CD14-positive monocyte (primary cell): ENCODE data around the gene SELPLG. TPM values are rescaled to one million over a fixed set of nuclear protein-coding genes. Genes with fewer than 3 reads are reported as not detected.

Experiments used
- DNase-seq, 3 donors: peaks; one replicate each; pipeline ENCODE4 v3.0.0-alpha.2; 2011 to 2022
- H2AFZ ChIP-seq: 2 replicates; pipeline ENCODE4 v1.6.0; 2012; ENCODE audit warnings: mild to moderate bottlenecking, low read depth, low read length, inconsistent platforms; ENCODE audit not compliant: insufficient read depth, poor library complexity, severe bottlenecking
- H3K27ac ChIP-seq, 2 donors: 1 replicate in 1 of 2; 2 replicates in 1 of 2; pipeline ENCODE4 v1.5.1; 2012 to 2013; ENCODE audit warnings: low read length in 2 of 2, control low read depth in 1 of 2, inconsistent platforms in 1 of 2, low read depth in 1 of 2, mild to moderate bottlenecking in 1 of 2
- H3K27me3 ChIP-seq, 2 donors: one replicate each; pipeline versions ENCODE4 v1.6.0 to v1.6.1; 2011 to 2013; ENCODE audit warnings: low read length in 2 of 2; ENCODE audit not compliant: control insufficient read depth in 2 of 2, insufficient read depth in 2 of 2
- H3K36me3 ChIP-seq, 2 donors: replicated peaks in 1 of 2; 1 replicate in 1 of 2; 2 replicates in 1 of 2; pipeline versions ENCODE4 v1.5.1 to v1.6.1; 2012 to 2013; ENCODE audit warnings: low read length in 2 of 2, control low read depth in 1 of 2, inconsistent platforms in 1 of 2, mild to moderate bottlenecking in 1 of 2; ENCODE audit not compliant: insufficient read depth in 2 of 2, control insufficient read depth in 1 of 2
- H3K4me1 ChIP-seq, 2 donors: 1 replicate in 1 of 2; 2 replicates in 1 of 2; pipeline versions ENCODE4 v1.5.1 to v1.6.1; 2012 to 2013; ENCODE audit warnings: low read length in 2 of 2, control low read depth in 1 of 2, inconsistent platforms in 1 of 2, mild to moderate bottlenecking in 1 of 2, moderate library complexity in 1 of 2; ENCODE audit not compliant: insufficient read depth in 2 of 2, control insufficient read depth in 1 of 2
- H3K4me2 ChIP-seq: replicated peaks from 2 replicates; pipeline ENCODE3; 2012; ENCODE audit warnings: low read length, moderate library complexity, mild to moderate bottlenecking; ENCODE audit not compliant: poor library complexity, severe bottlenecking; ENCODE audit errors: extremely low read depth
- H3K4me3 ChIP-seq, 3 experiments: fragments of 200-600 bp in 1 of 3; sonication (generic) in 1 of 3; replicated peaks in 1 of 3; 1 replicate in 2 of 3; 2 replicates in 1 of 3; pipeline ENCODE4 v1.5.1; 2011 to 2013; ENCODE audit warnings: low read length in 3 of 3, mild to moderate bottlenecking in 3 of 3, control low read depth in 2 of 3, low read depth in 2 of 3, inconsistent platforms in 1 of 3, moderate library complexity in 1 of 3
- H3K79me2 ChIP-seq: 2 replicates; pipeline ENCODE4 v1.6.0; 2012; ENCODE audit warnings: mild to moderate bottlenecking, control low read depth, inconsistent platforms, low read length, moderate library complexity; ENCODE audit not compliant: insufficient read depth
- H3K9ac ChIP-seq: 2 replicates; pipeline ENCODE4 v1.6.0; 2017; ENCODE audit warnings: low read length, mild to moderate bottlenecking; ENCODE audit not compliant: insufficient read depth, poor library complexity, severe bottlenecking
- H3K9me3 ChIP-seq, 2 donors: replicated peaks in 1 of 2; 1 replicate in 1 of 2; 2 replicates in 1 of 2; pipeline versions ENCODE4 v1.5.1 to v1.6.1; 2012 to 2013; ENCODE audit warnings: low read length in 2 of 2, control low read depth in 1 of 2; ENCODE audit not compliant: control insufficient read depth in 1 of 2, insufficient read depth in 1 of 2
- H4K20me1 ChIP-seq: 2 replicates; pipeline ENCODE4 v1.6.0; 2012; ENCODE audit warnings: mild to moderate bottlenecking, low read length, control low read depth, moderate library complexity; ENCODE audit not compliant: insufficient read depth
- H3K27ac Mint-ChIP-seq, 7 donors: one replicate each; pipeline ENCODE4 v1.8.0; 2020; ENCODE audit warnings: mild to moderate bottlenecking in 7 of 7, mixed read lengths in 7 of 7, moderate library complexity in 6 of 7, inconsistent platforms in 2 of 7
- H3K27me3 Mint-ChIP-seq, 3 donors: one replicate each; pipeline ENCODE4 v1.8.0; 2021 to 2022; ENCODE audit warnings: low read depth in 3 of 3, mild to moderate bottlenecking in 3 of 3, mixed read lengths in 3 of 3, moderate library complexity in 3 of 3, inconsistent platforms in 1 of 3
- H3K36me3 Mint-ChIP-seq, 2 donors: one replicate each; pipeline ENCODE4 v1.8.0; 2020; ENCODE audit warnings: mixed read lengths in 2 of 2, inconsistent platforms in 1 of 2, mild to moderate bottlenecking in 1 of 2
- H3K4me1 Mint-ChIP-seq: one replicate; pipeline ENCODE4 v1.8.0; 2020; ENCODE audit warnings: mild to moderate bottlenecking, mixed read lengths
- H3K4me3 Mint-ChIP-seq, 2 donors: one replicate each; pipeline ENCODE4 v1.8.0; 2020; ENCODE audit warnings: mild to moderate bottlenecking in 2 of 2, mixed read lengths in 2 of 2, moderate library complexity in 1 of 2
- H3K9me3 Mint-ChIP-seq, 7 donors: one replicate each; pipeline ENCODE4 v1.8.0; 2020 to 2022; ENCODE audit warnings: mixed read lengths in 7 of 7, mild to moderate bottlenecking in 6 of 7, moderate library complexity in 6 of 7, inconsistent platforms in 2 of 7
- CTCF ChIP-seq: fragments of 200-600 bp; IDR thresholded peaks from one replicate; pipeline ENCODE4 v1.8.0; 2022; ENCODE audit warnings: antibody characterized with exemption, mild to moderate bottlenecking
- WGBS: methylation state at CpG from one replicate; pipeline ENCODE4 v1.1.5; 2013; ENCODE audit warnings: missing lambda C conversion rate; ENCODE audit not compliant: insufficient coverage; 5-methylcytosine and 5-hydroxymethylcytosine counted together
- intact Hi-C, 2 donors: fragments of 100-400 bp; cut with micrococcal nuclease; formaldehyde crosslinking; loops; one replicate each; pipeline versions ENCODE4 v1.15.0 to v1.15.1; 2023
- polyA plus RNA-seq, 3 donors: library from polyadenylated mRNA; depleted of rRNA in 1 of 3; unstranded in 2 of 3; stranded (reverse) in 1 of 3; fragments of 300-500 nt in 2 of 3; fragments of >200 nt in 1 of 3; fragmentation: Illumina TruSeq in 2 of 3; gene quantifications; 1 replicate in 2 of 3; 2 replicates in 1 of 3; pipeline ENCODE4 v1.2.3, GENCODE V29; 2012 to 2021

The SELPLG gene
- polyA plus RNA-seq, 3 donors, result 193 to 349 (median 247) TPM

GRCh38 chr12:108647585-108648287, 14.0 kb upstream of the SELPLG start:
- Mint-ChIP-seq H3K9me3 (peaks cover 0 to 2% (median 0%) of the 10 kb centered on the region in 7 donors), H3K27ac (peak overlapping the region; percentile 41 to 84 (median 49)), H3K36me3 (peaks cover 81 to 89% of the 10 kb centered on the region in 2 donors), H3K4me3 (no peak overlapping the region), H3K4me1 (peaks cover 13% of the 10 kb centered on the region), H3K27me3 (no peaks in the 10 kb centered on the region)
- intact Hi-C loops, result no loop called here
- Histone ChIP-seq H4K20me1 (peaks cover 27% of the 10 kb centered on the region), H3K27me3 (no peaks in the 10 kb centered on the region), H3K4me3 (no peak overlapping the region), H3K79me2 (no peaks in the 10 kb centered on the region), H3K27ac (peak overlapping the region in 1 of 2 donors; percentile 24), H3K4me2 (no peak overlapping the region), H2AFZ (no peak overlapping the region), H3K9me3 (no peaks in the 10 kb centered on the region), H3K4me1 (no peaks in the 10 kb centered on the region), H3K36me3 (peaks cover 81 to 92% of the 10 kb centered on the region in 2 donors), H3K9ac (no peak overlapping the region)
- TF ChIP-seq CTCF, result no peak
- WGBS, result 95% methylated on average over 9 of the region's 11 CpGs
- DNase-seq, result no peak

GRCh38 chr12:108646600-108647579, 13.2 kb upstream of the SELPLG start:
- Histone ChIP-seq H2AFZ (no peak overlapping the region), H3K79me2 (no peaks in the 10 kb centered on the region), H3K4me1 (peaks cover 4% of the 10 kb centered on the region in 2 donors), H3K27me3 (no peaks in the 10 kb centered on the region), H3K4me3 (no peak overlapping the region), H4K20me1 (peaks cover 27% of the 10 kb centered on the region), H3K4me2 (no peak overlapping the region), H3K27ac (peak overlapping the region in 1 of 2 donors; percentile 62), H3K36me3 (peaks cover 75 to 83% of the 10 kb centered on the region in 2 donors), H3K9ac (no peak overlapping the region), H3K9me3 (no peaks in the 10 kb centered on the region)
- Mint-ChIP-seq H3K36me3 (peaks cover 72 to 81% of the 10 kb centered on the region in 2 donors), H3K9me3 (peaks cover 0 to 2% (median 0%) of the 10 kb centered on the region in 7 donors), H3K4me1 (peaks cover 17% of the 10 kb centered on the region), H3K4me3 (no peak overlapping the region), H3K27me3 (no peaks in the 10 kb centered on the region), H3K27ac (peak overlapping the region in 5 of 7 donors; percentile 14 to 82 (median 49))
- no peak for TF ChIP-seq CTCF
- 100% methylated on average over 1 of the region's 10 CpGs for WGBS
- no peak for DNase-seq
- intact Hi-C loops, result no loop called here
